AG09309 (cell line): ENCODE data around the gene MRGPRD.

Source experiments
- DNase-seq: peaks from one replicate; pipeline ENCODE4 v3.0.0-alpha.2; 2010; ENCODE audit warnings: low read depth
- H3K4me3 ChIP-seq: 2 replicates; pipeline ENCODE4 v1.5.1; 2011; ENCODE audit warnings: mild to moderate bottlenecking, low read depth, low read length, moderate library complexity; ENCODE audit not compliant: control insufficient read depth
- CTCF ChIP-seq: IDR thresholded peaks from 2 replicates; pipeline ENCODE4 v1.5.1; 2011; ENCODE audit warnings: mild to moderate bottlenecking, low read depth, low read length, inconsistent platforms; ENCODE audit not compliant: insufficient read depth, control insufficient read depth; ENCODE audit errors: missing control alignments

MRGPRD gene

DNA sequence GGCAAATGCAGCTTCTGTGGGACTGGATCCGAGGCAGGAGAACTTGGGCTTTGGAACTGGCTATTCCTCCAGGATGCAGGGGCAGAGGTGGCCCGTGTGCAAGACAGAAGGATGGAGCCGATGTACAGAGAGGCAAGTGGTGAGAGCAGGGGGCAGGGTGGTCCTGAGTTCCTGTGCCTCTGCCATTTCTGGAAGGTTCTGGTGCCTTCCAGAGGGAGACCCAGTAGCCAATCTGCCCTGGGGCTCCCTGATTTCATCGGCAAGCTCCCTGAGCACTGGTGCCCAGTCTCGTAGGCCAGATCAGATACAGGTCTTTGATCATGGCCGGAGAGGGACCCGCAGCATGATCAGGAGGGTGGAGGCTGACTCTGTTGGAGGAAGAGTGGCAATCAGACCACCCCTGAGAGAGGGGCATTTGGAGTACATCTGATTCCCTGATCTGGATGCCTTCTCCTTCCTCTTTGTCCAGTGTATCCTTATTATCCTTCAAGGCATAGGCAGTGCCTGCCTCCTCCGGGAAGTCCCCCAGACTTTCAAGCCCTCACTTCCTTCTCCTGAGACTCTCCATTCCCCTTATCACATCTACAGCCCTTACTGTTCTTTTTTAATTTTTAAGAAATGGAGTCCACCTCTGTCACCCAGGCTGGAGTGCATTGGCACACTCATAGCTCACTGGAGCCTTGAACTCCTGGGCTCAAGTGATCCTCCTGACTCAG lies 9.7 kb downstream of the MRGPRD start:
- no peak for DNase-seq
- TF ChIP-seq CTCF = no peak
- H3K4me3 ChIP-seq = no peak overlapping the region

- no peak overlapping the region for H3K4me3 ChIP-seq
- DNase-seq = no peak
- TF ChIP-seq CTCF = no peak
Observed at GRCh38 chr11:68969386-68969785, 11.4 kb downstream of the MRGPRD start.

DNA sequence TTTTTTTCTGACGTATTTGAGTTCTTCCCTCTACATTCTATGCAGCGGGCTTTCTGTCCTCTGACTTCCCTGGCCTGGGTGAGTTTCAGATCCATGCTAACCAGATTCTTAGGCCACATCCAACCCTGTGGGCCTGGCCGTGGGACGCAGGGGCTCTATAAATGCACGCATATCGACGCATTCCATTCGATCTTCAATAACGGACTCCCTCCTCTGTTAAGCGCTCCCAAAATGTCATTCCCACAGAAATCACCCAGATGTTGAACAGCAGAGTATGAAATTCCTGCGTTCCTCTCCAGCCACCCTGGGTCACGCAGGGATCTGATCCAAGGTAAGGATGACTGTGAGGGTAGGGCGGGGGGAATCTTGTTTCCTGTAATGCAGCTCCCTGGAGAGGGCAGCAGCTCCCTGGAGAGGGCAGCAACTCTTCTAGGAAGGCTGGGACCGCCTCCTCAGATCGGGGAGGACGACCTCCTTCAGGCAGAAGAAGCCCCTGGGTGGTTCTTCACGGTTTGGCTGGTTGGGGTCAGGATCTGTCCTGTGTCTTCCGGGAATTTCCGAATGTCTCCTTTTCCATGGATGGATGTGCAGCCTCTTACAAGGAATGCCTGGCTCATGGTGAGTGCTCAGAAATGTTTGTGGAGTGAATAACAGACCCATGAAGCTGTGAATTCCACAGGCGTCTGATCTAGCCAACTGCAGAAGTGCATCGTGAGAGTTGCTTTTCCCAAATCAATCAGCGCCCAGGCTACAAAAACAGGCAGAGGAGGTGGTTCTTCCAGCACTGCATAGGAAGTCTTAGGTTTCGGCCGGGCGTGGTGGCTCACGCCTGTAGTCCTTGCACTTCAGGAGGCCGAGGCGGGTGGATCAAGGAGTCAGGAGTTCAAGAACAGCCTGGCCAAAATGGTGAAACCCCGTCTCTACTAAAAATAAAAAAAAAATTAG lies 12.2 kb downstream of the MRGPRD start:
- H3K4me3 ChIP-seq = no peak overlapping the region
- DNase-seq = no peak
- TF ChIP-seq CTCF = peak; percentile 23

DNA sequence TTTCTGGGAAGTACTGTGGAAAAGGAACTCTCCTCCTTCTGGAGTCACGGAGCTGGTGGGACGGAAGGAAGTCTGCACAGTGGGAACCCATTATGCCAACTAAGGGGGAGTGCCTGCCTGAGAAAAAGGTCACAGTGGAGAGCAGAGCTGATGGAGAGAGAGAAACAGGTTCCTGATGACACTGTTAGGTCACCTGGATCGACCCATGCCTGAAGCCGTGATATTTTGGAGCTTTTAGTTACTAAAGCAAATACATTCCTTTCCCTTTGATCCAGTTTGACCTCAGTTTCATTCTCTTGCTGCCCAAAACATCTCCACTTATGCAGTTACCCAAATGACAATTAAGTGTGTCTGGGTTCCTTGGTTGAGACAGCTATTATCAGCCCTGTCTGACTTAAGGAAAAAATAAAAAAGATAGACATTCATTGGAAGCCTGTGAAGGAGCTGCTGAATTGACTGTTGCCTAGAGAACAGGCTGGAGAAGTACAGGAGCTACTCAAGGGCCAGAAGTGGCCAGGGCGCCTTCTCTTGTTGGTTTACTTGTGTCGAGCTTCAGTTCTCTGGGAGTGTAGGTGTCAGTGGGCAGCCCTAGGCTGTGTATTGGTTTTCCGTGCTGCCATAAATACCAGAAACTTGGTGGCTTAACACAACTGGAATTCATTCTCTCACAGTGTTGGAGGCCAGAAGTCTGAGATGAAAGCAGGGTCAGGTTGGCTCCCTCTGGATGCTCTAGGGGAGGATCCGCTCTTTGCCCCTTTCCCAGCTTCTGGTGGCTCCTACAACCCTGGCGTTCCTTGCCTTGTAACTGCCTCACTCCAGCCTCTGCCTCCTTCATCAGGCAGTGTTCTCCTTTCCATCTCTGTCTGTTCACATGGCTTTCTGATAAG lies 13.6 kb downstream of the MRGPRD start:
- DNase-seq = no peak
- no peak overlapping the region for H3K4me3 ChIP-seq
- no peak for TF ChIP-seq CTCF

DNA sequence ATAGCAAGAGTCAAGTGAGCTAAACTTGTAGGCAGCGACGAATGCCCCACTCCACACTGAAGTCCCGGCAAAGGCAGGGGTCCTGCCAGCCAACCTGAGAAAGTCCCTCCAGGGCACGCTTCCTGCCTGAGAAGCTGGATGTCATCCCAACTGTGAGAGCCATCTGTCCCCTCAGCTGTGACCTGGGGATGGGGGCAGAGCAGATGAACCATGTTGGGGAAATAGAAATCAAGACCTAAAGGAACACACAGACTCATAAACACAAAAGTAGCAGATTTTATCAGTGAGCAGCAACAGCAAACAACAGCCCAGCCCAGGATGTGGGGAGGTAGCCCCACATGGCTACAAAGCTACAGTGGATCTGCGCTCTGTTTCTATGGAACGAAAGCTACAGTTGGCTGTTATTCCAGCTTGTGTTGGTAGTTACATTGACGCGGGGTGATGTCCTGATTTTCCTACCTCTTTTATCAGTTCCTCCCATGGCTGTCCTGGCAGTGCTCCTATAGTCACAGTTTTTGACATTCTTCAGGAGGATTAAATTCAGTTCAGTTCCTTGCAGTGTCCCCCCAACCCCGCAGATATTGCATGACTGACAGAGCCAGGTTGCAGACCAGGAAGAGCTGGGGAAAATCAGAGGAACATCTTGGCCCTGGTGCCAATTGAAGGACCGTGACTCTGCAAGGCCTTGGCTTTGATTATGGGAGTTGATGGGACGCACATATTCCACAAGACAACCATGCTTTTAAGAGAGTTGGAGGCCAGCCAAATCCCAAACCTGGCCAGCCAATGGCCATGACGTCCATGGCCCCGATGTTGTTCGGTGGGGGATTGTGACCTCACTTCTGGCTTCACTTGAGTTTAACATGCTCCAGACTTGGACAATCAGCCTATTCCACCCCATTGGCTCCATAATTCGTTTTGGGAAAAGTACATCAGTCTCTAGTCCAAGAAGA lies 14.6 kb downstream of the MRGPRD start:
- no peak overlapping the region for H3K4me3 ChIP-seq
- no peak for DNase-seq
- no peak for TF ChIP-seq CTCF
